Measurements from ENCODE around the gene SIPA1L3.
"Not testable (repeated sequence)": the region's sequence is repeated elsewhere in the genome, so short reads cannot be mapped to it uniquely, and the experiment has no call there.

GRCh38 chr19:38065775-38066174, 158.8 kb downstream of the SIPA1L3 start:
- TF ChIP-seq YY1 (IDR thresholded peaks at IDR 0.05; ENCODE audit: insufficient read depth, insufficient read length); ZNF274 (IDR thresholded peaks at IDR 0.05; ENCODE audit: low read depth, low read length): not testable (repeated sequence)
